NCI-H1105 treated with DMSO at 0.1 percent for 48 hours (cell line): ENCODE data around the gene PCGF5.

Experiments
- DNase-seq: peaks from one replicate; lab custom pipeline; 2025; lab: John Stamatoyannopoulos, UW

PCGF5 gene

DNA sequence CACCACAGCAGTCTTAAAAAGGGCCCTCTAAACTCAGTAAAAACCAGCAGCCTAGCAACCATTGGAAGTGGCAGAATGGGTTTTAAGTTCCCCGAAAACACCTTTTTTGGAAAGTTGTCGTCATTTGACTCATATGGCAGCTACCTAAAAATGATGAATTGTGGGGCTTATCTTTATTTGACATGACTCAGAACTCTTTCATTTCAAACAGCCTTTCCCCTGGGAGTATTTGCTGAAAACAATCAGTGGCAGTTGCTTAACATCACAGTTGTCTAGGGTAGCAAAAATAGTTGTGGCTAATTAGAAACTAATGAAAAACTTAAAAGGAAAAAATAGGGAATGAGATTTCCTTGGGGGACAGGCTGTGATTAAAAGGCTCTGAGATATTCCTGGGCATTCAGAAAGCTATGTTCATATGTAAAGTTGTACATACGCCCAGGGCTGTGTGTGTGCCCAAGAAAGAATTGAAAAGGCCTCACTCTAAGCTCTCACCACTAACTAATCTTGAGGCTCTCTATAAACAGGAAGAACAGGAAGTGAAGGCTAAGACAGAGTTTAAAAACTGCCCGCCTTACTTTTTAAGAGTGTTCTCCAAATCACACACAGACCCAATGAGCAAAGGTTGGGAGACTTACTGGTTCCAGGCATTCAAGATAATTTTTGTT, 108.0 kb downstream of the PCGF5 start:
- DNase-seq: no peak
